DND-41 (cell line): ENCODE data around the gene HKDC1.

Experiments used
- ATAC-seq: fragments of 200-7000 bp; cut with Tn5 transposase; 3 replicates; pipeline ENCODE4 v1.9.1; 2021; ENCODE audit warnings: low read depth; ENCODE audit not compliant: insufficient read depth
- DNase-seq: peaks from one replicate; pipeline ENCODE4 v3.0.0-alpha.2; 2020
- H2AFZ ChIP-seq: 2 replicates; pipeline ENCODE4 v1.6.0; 2012; ENCODE audit warnings: low read depth, low read length
- H3K27ac ChIP-seq: 2 replicates; pipeline ENCODE4 v1.5.1; 2012; ENCODE audit warnings: low read length, inconsistent platforms
- H3K27me3 ChIP-seq: fragments of 200-600 bp; sonication (generic); 2 replicates; pipeline ENCODE4 v1.6.0; 2012; ENCODE audit warnings: low read length, mild to moderate bottlenecking, inconsistent platforms; ENCODE audit not compliant: insufficient read depth, poor library complexity
- H3K36me3 ChIP-seq: 2 replicates; pipeline ENCODE4 v1.5.1; 2012; ENCODE audit warnings: low read length, inconsistent platforms; ENCODE audit not compliant: insufficient read depth
- H3K4me1 ChIP-seq: 2 replicates; pipeline ENCODE4 v1.5.1; 2012; ENCODE audit warnings: mild to moderate bottlenecking, low read length; ENCODE audit not compliant: insufficient read depth
- H3K4me2 ChIP-seq: 2 replicates; pipeline ENCODE4 v1.6.0; 2012; ENCODE audit warnings: mild to moderate bottlenecking, moderate library complexity, low read length, inconsistent platforms; ENCODE audit not compliant: insufficient read depth
- H3K4me3 ChIP-seq, 2 experiments: fragments of 200-600 bp in 1 of 2; shearing (Covaris generic) in 1 of 2; 2 replicates each; pipeline ENCODE4 v1.5.1; 2012 to 2016; ENCODE audit warnings: inconsistent platforms in 2 of 2, low read length in 2 of 2, mild to moderate bottlenecking in 2 of 2, low read depth in 1 of 2, moderate library complexity in 1 of 2
- H3K79me2 ChIP-seq: 2 replicates; pipeline ENCODE4 v1.6.0; 2012; ENCODE audit warnings: low read length, inconsistent platforms; ENCODE audit not compliant: insufficient read depth
- H3K9ac ChIP-seq: 2 replicates; pipeline ENCODE4 v1.6.0; 2012; ENCODE audit warnings: low read depth, mild to moderate bottlenecking, inconsistent platforms, low read length, moderate library complexity
- H3K9me3 ChIP-seq: 2 replicates; pipeline ENCODE4 v1.5.1; 2012; ENCODE audit warnings: low read length, moderate library complexity, mild to moderate bottlenecking, inconsistent platforms; ENCODE audit not compliant: insufficient read depth, severe bottlenecking
- H4K20me1 ChIP-seq: 2 replicates; pipeline ENCODE4 v1.6.0; 2012; ENCODE audit warnings: low read length; ENCODE audit not compliant: insufficient read depth
- EZH2 ChIP-seq: IDR thresholded peaks from 3 replicates; pipeline ENCODE4 v1.6.1; 2012; ENCODE audit warnings: borderline replicate concordance, low read depth, mild to moderate bottlenecking, moderate library complexity, low read length, inconsistent platforms; ENCODE audit not compliant: severe bottlenecking
- TF ChIP-seq, protein P1 (sequence below): IDR thresholded peaks from 2 replicates; pipeline ENCODE4 v1.5.1; 2012; ENCODE audit warnings: borderline replicate concordance, low read length, moderate library complexity, mild to moderate bottlenecking; ENCODE audit not compliant: poor library complexity, severe bottlenecking; ENCODE audit errors: extremely low read depth

The HKDC1 gene

DNA sequence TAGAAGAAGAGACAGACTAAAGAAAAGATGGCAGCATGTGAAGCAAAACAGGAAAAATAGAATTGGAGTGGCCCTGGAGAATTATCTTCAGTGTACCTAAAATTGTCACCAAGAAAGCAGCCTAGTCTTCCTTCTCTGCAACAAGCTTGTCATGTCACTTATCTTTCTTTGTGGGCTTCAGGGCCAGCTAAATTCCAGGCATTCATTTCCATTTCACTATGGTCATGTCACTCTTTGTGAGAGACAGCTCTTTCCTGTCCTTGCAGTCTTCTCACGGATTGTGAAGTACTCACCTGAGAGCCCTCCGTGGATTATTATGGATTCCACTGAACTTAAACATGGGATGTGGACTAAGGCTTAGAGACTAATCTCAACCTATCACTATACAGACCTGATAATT lies 9.0 kb upstream of the HKDC1 start:
- Histone ChIP-seq H3K36me3 (peaks cover 29% of the 10 kb centered on the region), H3K27ac (no peak overlapping the region), H3K9me3 (no peaks in the 10 kb centered on the region), H3K4me1 (peaks cover 16% of the 10 kb centered on the region), H3K4me3 (no peak overlapping the region), H3K4me2 (no peak overlapping the region), H3K9ac (no peak overlapping the region), H3K27me3 (no peaks in the 10 kb centered on the region), H4K20me1 (no peaks in the 10 kb centered on the region), H3K79me2 (no peaks in the 10 kb centered on the region), H2AFZ (no peak overlapping the region)
- DNase-seq (no peak), ATAC-seq (no peak)
- no peak for TF ChIP-seq EZH2
- TF ChIP-seq, protein P1, sequence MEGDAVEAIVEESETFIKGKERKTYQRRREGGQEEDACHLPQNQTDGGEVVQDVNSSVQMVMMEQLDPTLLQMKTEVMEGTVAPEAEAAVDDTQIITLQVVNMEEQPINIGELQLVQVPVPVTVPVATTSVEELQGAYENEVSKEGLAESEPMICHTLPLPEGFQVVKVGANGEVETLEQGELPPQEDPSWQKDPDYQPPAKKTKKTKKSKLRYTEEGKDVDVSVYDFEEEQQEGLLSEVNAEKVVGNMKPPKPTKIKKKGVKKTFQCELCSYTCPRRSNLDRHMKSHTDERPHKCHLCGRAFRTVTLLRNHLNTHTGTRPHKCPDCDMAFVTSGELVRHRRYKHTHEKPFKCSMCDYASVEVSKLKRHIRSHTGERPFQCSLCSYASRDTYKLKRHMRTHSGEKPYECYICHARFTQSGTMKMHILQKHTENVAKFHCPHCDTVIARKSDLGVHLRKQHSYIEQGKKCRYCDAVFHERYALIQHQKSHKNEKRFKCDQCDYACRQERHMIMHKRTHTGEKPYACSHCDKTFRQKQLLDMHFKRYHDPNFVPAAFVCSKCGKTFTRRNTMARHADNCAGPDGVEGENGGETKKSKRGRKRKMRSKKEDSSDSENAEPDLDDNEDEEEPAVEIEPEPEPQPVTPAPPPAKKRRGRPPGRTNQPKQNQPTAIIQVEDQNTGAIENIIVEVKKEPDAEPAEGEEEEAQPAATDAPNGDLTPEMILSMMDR: no peak

DNA sequence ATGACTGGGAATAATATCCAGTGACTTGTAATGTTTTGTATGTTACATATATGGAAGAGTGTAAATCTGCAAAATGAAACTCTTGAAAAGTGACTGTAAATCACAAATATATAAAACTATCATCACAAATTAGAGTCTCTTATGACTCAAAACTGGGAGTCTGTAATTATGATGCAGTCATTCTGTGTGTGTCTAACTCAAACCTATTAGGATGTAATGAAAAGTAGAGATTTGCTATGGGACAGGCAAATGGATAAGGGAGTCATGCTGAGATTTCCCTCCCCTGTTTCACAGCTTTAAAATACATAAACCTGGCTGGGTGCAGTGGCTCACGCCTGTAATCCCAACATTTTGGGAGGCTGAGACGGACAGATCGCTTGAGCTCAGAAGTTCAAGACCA lies 8.6 kb upstream of the HKDC1 start:
- Histone ChIP-seq H3K4me3 (no peak overlapping the region), H3K27ac (no peak overlapping the region), H4K20me1 (no peaks in the 10 kb centered on the region), H3K27me3 (no peaks in the 10 kb centered on the region), H3K9me3 (no peaks in the 10 kb centered on the region), H3K79me2 (no peaks in the 10 kb centered on the region), H3K4me1 (peaks cover 20% of the 10 kb centered on the region), H2AFZ (no peak overlapping the region), H3K4me2 (no peak overlapping the region), H3K36me3 (peaks cover 25% of the 10 kb centered on the region), H3K9ac (no peak overlapping the region)
- DNase-seq (no peak), ATAC-seq (no peak)
- TF ChIP-seq EZH2: no peak
- TF ChIP-seq, protein P1: no peak

DNA sequence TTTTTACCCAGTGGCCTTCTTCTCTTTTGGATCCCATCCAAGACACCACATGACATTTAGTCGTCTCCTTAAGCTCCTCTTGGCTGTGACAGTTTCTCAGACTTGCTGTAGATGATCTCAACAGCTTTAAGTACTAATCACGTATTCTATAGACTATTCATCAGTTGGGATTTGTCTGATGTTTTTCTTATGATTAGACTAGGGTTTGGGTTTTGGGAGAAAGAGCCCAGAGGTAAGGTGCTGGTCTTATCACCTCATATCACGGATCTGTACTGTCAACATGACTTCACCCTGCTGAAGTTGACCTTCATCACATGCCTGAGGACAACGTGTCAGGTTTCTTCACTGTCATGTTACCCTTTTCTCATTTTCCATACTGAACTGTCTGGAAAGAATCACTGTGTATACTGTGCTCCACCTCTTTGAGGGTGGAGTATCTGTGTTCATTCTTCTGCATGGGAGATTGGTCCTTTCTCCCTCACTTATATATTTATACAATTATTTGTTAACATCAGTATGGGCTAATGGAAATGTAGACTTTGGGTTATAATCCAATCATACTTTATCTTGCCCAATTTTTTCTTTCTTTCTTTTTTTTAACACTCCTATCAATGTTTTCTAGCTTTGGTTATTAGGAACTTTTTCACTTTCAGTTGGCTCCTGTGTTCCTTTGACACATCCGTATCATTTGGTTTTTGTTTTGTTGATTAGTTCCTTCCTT lies 6.4 kb upstream of the HKDC1 start:
- Histone ChIP-seq H3K4me3 (no peak overlapping the region), H3K4me2 (no peak overlapping the region), H4K20me1 (no peaks in the 10 kb centered on the region), H2AFZ (no peak overlapping the region), H3K79me2 (no peaks in the 10 kb centered on the region), H3K9me3 (no peaks in the 10 kb centered on the region), H3K4me1 (peaks cover 20% of the 10 kb centered on the region), H3K27me3 (no peaks in the 10 kb centered on the region), H3K9ac (no peak overlapping the region), H3K27ac (no peak overlapping the region), H3K36me3 (peaks cover 6% of the 10 kb centered on the region; the same call in 1 of the 2 replicates)
- TF ChIP-seq EZH2: no peak
- TF ChIP-seq, protein P1: no peak
- DNase-seq (no peak), ATAC-seq (no peak)
